ENCODE data around the gene EDNRB.
"Not testable (repeated sequence)": the region's sequence is repeated elsewhere in the genome, so short reads cannot be mapped to it uniquely, and the experiment has no call there.

Gene EDNRB

DNA sequence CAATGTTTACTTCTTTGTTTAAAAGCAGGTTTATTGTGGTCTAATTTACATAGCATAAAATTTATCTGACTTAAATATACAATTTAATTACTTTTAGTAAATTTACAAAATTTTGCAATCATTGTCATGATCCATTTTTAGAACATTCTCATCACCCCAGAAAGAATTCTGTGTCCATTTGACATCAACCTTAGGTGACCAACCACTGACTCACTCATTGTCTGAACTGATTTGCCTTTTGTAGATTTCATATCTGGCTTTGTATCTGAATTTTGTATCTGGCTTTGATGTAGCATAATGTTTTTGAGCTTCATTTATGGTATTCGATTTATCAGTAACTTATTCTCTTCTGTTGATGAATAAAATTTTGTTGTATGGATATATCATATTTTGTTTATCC, 40.4 kb downstream of the EDNRB start:
- Mint-ChIP-seq H3K27me3 (peaks cover 8% of the 10 kb centered on the region), H3K27ac (no peak overlapping the region), H3K9me3 (peaks cover 1% of the 10 kb centered on the region), H3K36me3 (no peaks in the 10 kb centered on the region), H3K4me3 (no peak overlapping the region), H3K4me1 (no peaks in the 10 kb centered on the region)
- no peak for DNase-seq (ENCODE audit: low spot score in 2 of 2)
- ATAC-seq (ENCODE audit: low read depth): no peak

DNA sequence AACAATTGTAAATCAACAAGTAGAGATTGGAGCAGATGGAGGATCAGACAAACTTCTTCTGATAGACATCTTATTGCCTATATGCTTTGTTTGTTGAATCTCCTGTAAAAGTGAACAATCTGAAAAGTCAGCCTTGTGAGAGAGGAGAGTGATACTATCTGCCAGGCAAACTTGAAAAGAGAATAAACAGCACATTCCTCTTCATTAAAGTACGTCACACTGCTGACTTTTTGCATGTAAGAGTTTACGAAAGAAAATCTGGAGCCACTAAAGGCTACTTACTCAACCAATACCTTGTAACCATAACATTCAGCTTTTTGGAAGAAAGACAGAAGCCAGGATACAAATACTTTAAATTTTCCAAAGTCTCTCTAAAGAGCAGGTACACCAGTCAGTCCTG, 42.5 kb downstream of the EDNRB start:
- Mint-ChIP-seq H3K4me3 (no peak overlapping the region), H3K9me3 (peaks cover 1% of the 10 kb centered on the region), H3K27me3 (peaks cover 8% of the 10 kb centered on the region), H3K27ac (no peak overlapping the region), H3K36me3 (no peaks in the 10 kb centered on the region), H3K4me1 (no peaks in the 10 kb centered on the region)
- DNase-seq (ENCODE audit: low spot score in 2 of 2) (no peak), ATAC-seq (ENCODE audit: low read depth) (no peak)

- Mint-ChIP-seq H3K9me3 (peaks cover 1% of the 10 kb centered on the region), H3K4me3 (no peak overlapping the region), H3K27ac (no peak overlapping the region), H3K4me1 (no peaks in the 10 kb centered on the region), H3K36me3 (no peaks in the 10 kb centered on the region), H3K27me3 (peaks cover 8% of the 10 kb centered on the region)
- no peak for DNase-seq (ENCODE audit: low spot score in 2 of 2)
- ATAC-seq (ENCODE audit: low read depth): no peak
These were observed 44.2 kb downstream of the EDNRB start for GRCh38 chr13:77874406-77874805.

- peaks cover 4% of the 10 kb centered on the region for H3K9me3 Mint-ChIP-seq
- no peak overlapping the region for H3K27ac Mint-ChIP-seq
- no peak overlapping the region for H3K4me3 Mint-ChIP-seq
- ATAC-seq (ENCODE audit: low read depth): no peak
- peaks cover 2% of the 10 kb centered on the region for H3K36me3 Mint-ChIP-seq
- H3K27me3 Mint-ChIP-seq: peaks cover 10% of the 10 kb centered on the region
- DNase-seq (ENCODE audit: low spot score in 2 of 2): no peak
- no peaks in the 10 kb centered on the region for H3K4me1 Mint-ChIP-seq
These were observed 45.6 kb downstream of the EDNRB start for GRCh38 chr13:77872995-77873394.

DNA sequence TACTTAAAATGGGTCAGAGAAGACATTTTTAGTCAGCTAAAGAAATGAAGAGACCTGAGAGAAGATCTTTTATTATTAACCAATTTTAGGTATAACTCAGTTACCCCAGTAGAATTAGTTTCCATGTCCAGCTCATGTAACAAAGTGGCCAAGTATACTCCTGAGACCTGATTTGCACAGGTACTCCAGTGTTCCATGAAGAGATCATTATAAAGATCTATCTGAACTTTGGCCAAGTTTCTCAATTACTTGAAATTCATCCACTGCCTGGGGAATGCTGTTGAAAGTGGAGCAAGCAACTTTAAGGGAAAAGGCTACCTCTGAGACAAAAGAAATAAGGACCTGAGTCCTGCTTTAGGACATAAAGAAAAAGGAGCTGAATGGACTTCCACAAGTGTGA, 47.0 kb downstream of the EDNRB start:
- Mint-ChIP-seq H3K27me3 (peaks cover 4% of the 10 kb centered on the region), H3K4me3 (no peak overlapping the region), H3K9me3 (peaks cover 3% of the 10 kb centered on the region), H3K27ac (no peak overlapping the region), H3K36me3 (peaks cover 2% of the 10 kb centered on the region), H3K4me1 (no peaks in the 10 kb centered on the region)
- ATAC-seq (ENCODE audit: low read depth) (no peak), DNase-seq (ENCODE audit: low spot score in 2 of 2) (no peak)

DNA sequence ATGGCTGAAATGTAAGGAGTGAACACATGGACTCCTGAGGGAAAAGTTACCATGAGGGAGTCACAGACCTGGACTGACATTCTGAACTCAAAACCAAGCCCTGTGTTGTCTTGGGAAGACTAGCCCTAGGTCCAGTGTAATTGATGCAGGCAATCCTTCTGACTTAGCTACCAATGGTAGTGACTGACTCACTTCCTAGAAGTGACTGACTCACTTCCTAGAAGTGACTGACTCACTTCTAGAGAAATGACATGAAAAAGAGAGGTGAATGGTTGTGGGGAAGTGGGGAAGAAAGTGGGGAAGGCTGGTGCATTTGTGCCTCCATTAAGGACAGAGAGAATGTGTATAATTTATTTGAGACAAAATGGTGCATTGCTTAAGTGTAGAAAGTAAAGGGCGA, 49.9 kb downstream of the EDNRB start:
- DNase-seq (ENCODE audit: low spot score in 2 of 2) (no peak), ATAC-seq (ENCODE audit: low read depth) (no peak)
- no peak overlapping the region for H3K4me3 Mint-ChIP-seq
- H3K9me3 Mint-ChIP-seq: peaks cover 3% of the 10 kb centered on the region
- H3K27ac Mint-ChIP-seq: no peak overlapping the region
- H3K4me1 Mint-ChIP-seq: no peaks in the 10 kb centered on the region
- peaks cover 2% of the 10 kb centered on the region for H3K36me3 Mint-ChIP-seq
- H3K27me3 Mint-ChIP-seq: peaks cover 10% of the 10 kb centered on the region

DNA sequence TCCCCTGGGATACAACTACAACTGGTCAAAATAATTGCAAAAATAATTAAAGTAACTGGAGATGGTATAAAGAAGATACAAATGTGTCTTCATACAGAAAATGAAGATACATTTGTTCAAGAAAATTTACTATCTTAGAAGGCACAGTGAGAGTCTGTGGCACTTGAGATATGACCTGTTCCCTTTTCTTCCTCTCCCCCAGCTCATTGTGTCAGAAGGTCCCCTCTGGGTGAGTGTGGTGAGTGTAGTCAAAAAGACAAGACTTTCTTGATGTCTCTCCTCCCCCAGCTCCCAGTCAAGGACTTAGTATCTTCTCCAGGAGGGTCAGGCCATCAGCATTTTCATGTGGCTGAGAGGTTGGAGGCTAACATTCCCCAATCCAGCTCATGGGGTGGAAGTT, 51.7 kb downstream of the EDNRB start:
- H3K36me3 Mint-ChIP-seq: peaks cover 2% of the 10 kb centered on the region
- no peak overlapping the region for H3K27ac Mint-ChIP-seq
- no peaks in the 10 kb centered on the region for H3K4me1 Mint-ChIP-seq
- DNase-seq (ENCODE audit: low spot score in 2 of 2): no peak
- peaks cover 10% of the 10 kb centered on the region for H3K27me3 Mint-ChIP-seq
- peaks cover 3% of the 10 kb centered on the region for H3K9me3 Mint-ChIP-seq
- no peak overlapping the region for H3K4me3 Mint-ChIP-seq
- ATAC-seq (ENCODE audit: low read depth): no peak

GRCh38 chr13:77865622-77866021, 53.0 kb downstream of the EDNRB start:
- H3K4me3 Mint-ChIP-seq: no peak overlapping the region
- no peaks in the 10 kb centered on the region for H3K4me1 Mint-ChIP-seq
- H3K9me3 Mint-ChIP-seq: peaks cover 3% of the 10 kb centered on the region
- peaks cover 10% of the 10 kb centered on the region for H3K27me3 Mint-ChIP-seq
- peaks cover 2% of the 10 kb centered on the region for H3K36me3 Mint-ChIP-seq
- no peak for DNase-seq (ENCODE audit: low spot score in 2 of 2)
- no peak for ATAC-seq (ENCODE audit: low read depth)
- no peak overlapping the region for H3K27ac Mint-ChIP-seq

DNA sequence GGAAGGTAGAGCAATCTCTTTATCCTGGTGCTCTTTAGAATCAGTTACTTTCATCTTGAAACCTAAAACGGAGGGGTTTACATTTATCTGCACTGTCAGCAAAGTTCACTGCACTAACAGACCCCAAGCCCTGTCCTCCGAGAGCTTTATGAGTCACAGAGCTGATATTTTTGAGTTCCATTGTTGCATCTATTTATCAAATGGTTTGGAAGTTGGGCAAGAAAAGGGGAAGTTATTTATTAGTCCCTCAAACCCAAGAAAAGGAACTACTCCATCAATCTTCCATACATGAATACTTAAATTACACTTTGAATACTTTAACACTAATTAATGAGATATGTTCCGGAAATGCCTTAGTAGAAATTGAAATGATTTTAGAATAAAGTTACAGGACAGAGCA, 55.5 kb downstream of the EDNRB start:
- no peak for DNase-seq (ENCODE audit: low spot score in 2 of 2)
- no peak for ATAC-seq (ENCODE audit: low read depth)
- Mint-ChIP-seq H3K36me3 (no peaks in the 10 kb centered on the region), H3K4me1 (no peaks in the 10 kb centered on the region), H3K27me3 (peaks cover 10% of the 10 kb centered on the region), H3K27ac (no peak overlapping the region), H3K9me3 (no peaks in the 10 kb centered on the region), H3K4me3 (no peak overlapping the region)

DNA sequence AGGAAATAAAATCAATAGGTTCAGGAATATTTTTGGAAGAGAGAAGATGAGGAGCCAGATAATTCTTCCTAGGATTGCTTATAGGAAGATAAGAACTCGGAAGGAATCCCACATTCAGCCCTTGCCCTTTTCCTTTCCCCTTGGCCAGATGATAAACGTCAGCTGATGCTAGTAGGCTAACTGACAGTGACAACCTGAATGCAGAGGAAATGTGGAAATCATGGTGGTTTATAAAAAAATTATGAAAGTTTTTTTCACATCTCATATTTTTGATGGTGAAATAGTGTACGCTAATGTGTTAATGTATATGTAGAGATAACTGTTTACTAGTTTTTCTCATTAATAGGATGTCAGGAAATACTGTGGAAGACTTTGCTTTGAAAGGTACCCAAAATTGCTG, 56.9 kb downstream of the EDNRB start:
- Mint-ChIP-seq H3K4me3 (no peak overlapping the region), H3K4me1 (no peaks in the 10 kb centered on the region), H3K27ac (no peak overlapping the region), H3K9me3 (no peaks in the 10 kb centered on the region), H3K27me3 (peaks cover 10% of the 10 kb centered on the region), H3K36me3 (no peaks in the 10 kb centered on the region)
- no peak for DNase-seq (ENCODE audit: low spot score in 2 of 2)
- no peak for ATAC-seq (ENCODE audit: low read depth)

DNA sequence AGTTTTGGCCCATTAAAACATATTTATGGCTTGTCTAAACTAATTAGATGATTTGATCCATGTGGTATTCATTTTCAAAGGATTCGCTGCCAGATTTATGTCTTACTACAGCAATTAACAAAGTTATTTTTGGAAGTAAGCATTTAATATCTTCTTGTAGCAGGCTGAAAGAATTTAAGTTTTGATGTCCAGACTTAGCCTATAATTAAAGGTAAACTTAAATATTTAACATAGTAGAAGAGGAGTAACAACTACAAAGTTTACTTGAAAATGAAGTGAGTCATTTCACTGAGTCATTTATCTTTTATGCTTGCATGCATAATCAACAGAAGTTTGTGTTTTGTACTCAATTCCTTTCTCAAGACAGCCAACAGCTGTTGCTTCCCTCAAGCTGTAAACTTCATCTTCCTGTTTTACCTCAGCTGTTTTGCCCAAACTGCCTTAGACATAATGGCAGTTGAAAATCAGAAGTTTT, 58.1 kb downstream of the EDNRB start:
- H3K27me3 Mint-ChIP-seq: peaks cover 6% of the 10 kb centered on the region
- no peaks in the 10 kb centered on the region for H3K36me3 Mint-ChIP-seq
- no peak overlapping the region for H3K27ac Mint-ChIP-seq
- ATAC-seq (ENCODE audit: low read depth): no peak
- DNase-seq (ENCODE audit: low spot score in 2 of 2): no peak
- no peaks in the 10 kb centered on the region for H3K4me1 Mint-ChIP-seq
- no peak overlapping the region for H3K4me3 Mint-ChIP-seq
- H3K9me3 Mint-ChIP-seq: no peaks in the 10 kb centered on the region

- DNase-seq (ENCODE audit: low spot score in 2 of 2) (no peak), ATAC-seq (ENCODE audit: low read depth) (no peak)
- H3K4me3 Mint-ChIP-seq: no peak overlapping the region
- H3K9me3 Mint-ChIP-seq: no peaks in the 10 kb centered on the region
- H3K27ac Mint-ChIP-seq: no peak overlapping the region
- H3K4me1 Mint-ChIP-seq: no peaks in the 10 kb centered on the region
- no peaks in the 10 kb centered on the region for H3K36me3 Mint-ChIP-seq
- H3K27me3 Mint-ChIP-seq: peaks cover 6% of the 10 kb centered on the region
These were observed 59.2 kb downstream of the EDNRB start for GRCh38 chr13:77859450-77859849.

GRCh38 chr13:77857531-77858209, 61.0 kb downstream of the EDNRB start:
- Mint-ChIP-seq H3K4me3 (no peak overlapping the region), H3K9me3 (no peaks in the 10 kb centered on the region), H3K27ac (no peak overlapping the region), H3K27me3 (peaks cover 2% of the 10 kb centered on the region), H3K4me1 (no peaks in the 10 kb centered on the region), H3K36me3 (no peaks in the 10 kb centered on the region)
- DNase-seq (ENCODE audit: low spot score in 2 of 2) (no peak), ATAC-seq (ENCODE audit: low read depth) (no peak)

DNA sequence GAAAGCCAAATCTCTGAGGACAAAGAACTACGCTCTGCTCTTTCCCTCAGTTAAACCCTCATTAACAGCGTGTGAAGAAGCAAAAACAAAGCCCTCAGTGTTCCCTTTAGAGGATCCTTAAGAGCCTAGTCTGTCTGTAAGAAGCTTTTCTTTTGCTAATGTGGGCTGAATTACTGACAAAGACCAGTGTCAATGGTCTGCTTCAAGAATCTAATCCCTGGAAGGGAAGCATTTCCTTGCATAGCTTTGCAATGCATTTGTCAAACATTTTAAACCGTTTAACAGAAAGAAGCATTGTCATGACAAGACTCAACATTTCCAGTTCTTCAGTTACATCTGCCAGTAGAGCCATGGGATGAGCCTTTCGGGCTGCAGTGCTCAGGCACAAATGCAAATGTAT, 64.9 kb downstream of the EDNRB start:
- Mint-ChIP-seq H3K4me1 (no peaks in the 10 kb centered on the region), H3K27ac (no peak overlapping the region), H3K27me3 (no peaks in the 10 kb centered on the region), H3K4me3 (no peak overlapping the region), H3K36me3 (peaks cover 1% of the 10 kb centered on the region), H3K9me3 (peaks cover 2% of the 10 kb centered on the region)
- no peak for DNase-seq (ENCODE audit: low spot score in 2 of 2)
- no peak for ATAC-seq (ENCODE audit: low read depth)

DNA sequence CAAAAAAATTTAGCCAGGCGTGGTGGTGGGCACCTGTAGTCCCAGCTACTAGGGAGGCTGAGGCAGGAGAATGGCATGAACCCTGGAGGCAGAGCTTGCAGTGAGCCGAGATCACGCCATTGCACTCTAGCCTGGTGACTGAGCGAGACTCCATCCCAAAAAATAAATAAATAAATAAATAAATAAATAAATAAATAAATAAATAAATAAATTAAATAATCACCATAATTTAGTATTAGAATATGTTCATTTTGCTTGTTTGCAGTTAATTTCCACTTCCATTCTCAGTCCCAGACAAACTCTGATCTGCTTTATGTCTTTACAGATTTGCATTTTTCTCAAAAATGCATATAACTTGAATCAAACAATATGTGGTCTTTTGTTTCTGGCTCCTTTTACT, 70.6 kb downstream of the EDNRB start:
- not testable (repeated sequence) for H3K36me3 Mint-ChIP-seq; H3K9me3 Mint-ChIP-seq; ATAC-seq (ENCODE audit: low read depth); H3K4me1 Mint-ChIP-seq; H3K27me3 Mint-ChIP-seq; DNase-seq (ENCODE audit: low spot score in 2 of 2); H3K27ac Mint-ChIP-seq; H3K4me3 Mint-ChIP-seq
